Ovary (tissue), 9 donors: ENCODE results near the gene GRK2. TPM values are rescaled to one million over a fixed set of nuclear protein-coding genes. Genes with fewer than 3 reads are reported as not detected.

Source experiments
- DNase-seq, 5 donors: peaks; one replicate each; pipeline ENCODE4 v3.0.0-alpha.2; 2019 to 2020
- H3K27ac ChIP-seq, 2 donors: fragments of 200-600 bp; one replicate each; pipeline versions ENCODE4 v1.5.1 to v1.8.0; 2019 to 2022
- H3K27me3 ChIP-seq: fragments of 200-600 bp; one replicate; pipeline ENCODE4 v1.8.0; 2022
- H3K36me3 ChIP-seq: fragments of 200-600 bp; sonication (generic); one replicate; pipeline ENCODE4 v1.5.1; 2019
- H3K4me1 ChIP-seq: one replicate; pipeline ENCODE4 v1.8.1; 2013; ENCODE audit warnings: mild to moderate bottlenecking, moderate library complexity; ENCODE audit not compliant: insufficient read depth
- H3K4me3 ChIP-seq: fragments of 200-600 bp; sonication (generic); one replicate; pipeline ENCODE4 v1.5.1; 2017
- H3K9me3 ChIP-seq, 2 donors: fragments of 200-600 bp in 1 of 2; sonication (generic) in 1 of 2; one replicate each; pipeline versions ENCODE4 v1.5.1 to v1.8.1; 2013 to 2019; ENCODE audit warnings: mild to moderate bottlenecking in 1 of 2, moderate library complexity in 1 of 2
- EP300 ChIP-seq: sonication (generic); formaldehyde crosslinking; IDR thresholded peaks from one replicate; pipeline ENCODE4 v1.6.1; 2017; ENCODE audit warnings: antibody characterized with exemption
- POLR2A ChIP-seq: fragments of 450-650 bp; IDR thresholded peaks from one replicate; pipeline ENCODE4 v1.6.1; 2017; ENCODE audit warnings: antibody characterized with exemption, mild to moderate bottlenecking, moderate library complexity
- WGBS, 3 donors: extraction: QIAGEN DNeasy Blood & Tissue Kit in 1 of 3; methylation state at CpG; one replicate each; pipeline versions ENCODE4 v1.1.5 to v1.1.7; 2013 to 2017; 5-methylcytosine and 5-hydroxymethylcytosine counted together
- intact Hi-C, 4 donors: fragments of 100-400 bp; cut with DNase I; formaldehyde crosslinking; loops; one replicate each; pipeline versions ENCODE4 v1.11.0 to v1.15.1; 2022 to 2023
- polyA plus RNA-seq, 2 donors: library from polyadenylated mRNA; stranded (reverse); fragments of 200-250 nt in 1 of 2; fragments of 350-450 nt in 1 of 2; fragmentation: Illumina TruSeq in 1 of 2; extraction: RNeasy Lipid Tissue Mini Kit (QIAGEN cat#74804) in 1 of 2; gene quantifications; one replicate each; pipeline ENCODE4 v1.2.3, GENCODE V29; 2013 to 2014
- total RNA-seq, 7 donors: library from RNA; depleted of rRNA in 2 of 7; stranded (reverse); fragments of >200 nt in 2 of 7; fragmentation: NEBNext Ultra II Directional in 3 of 7; extraction: Animal tissue kit (Norgen Biotek cat#: 25700) in 3 of 7; gene quantifications; one replicate each; pipeline versions ENCODE4 v1.1.0 to v1.2.4, GENCODE V29; 2016 to 2023
- TF ChIP-seq, protein P1 (sequence below), 3 donors: fragments of 450-650 bp in 2 of 3; fragments of 200-600 bp in 1 of 3; IDR thresholded peaks; one replicate each; pipeline versions ENCODE4 v1.5.1 to v1.8.0; 2016 to 2022; ENCODE audit warnings: antibody characterized with exemption in 3 of 3, mild to moderate bottlenecking in 1 of 3
- donor health status: DM: no; HTN: no; CAD: no; lungs with moderate emphysema.
- donor health status: DM: no; HTN: no; CAD: no.
- donor health status: Bipolar disorder and iron deficiency.
- donor health status: DM: yes; HTN: yes; CAD: no.
- donor health status: DM: no; HTN: no; CAD: no.
- donor health status: DM: yes; HTN: yes; CAD: no.

GRK2 gene
- total and polyA plus RNA-seq, 9 donors = 21.5 to 58.1 (median 40.5) TPM

DNA sequence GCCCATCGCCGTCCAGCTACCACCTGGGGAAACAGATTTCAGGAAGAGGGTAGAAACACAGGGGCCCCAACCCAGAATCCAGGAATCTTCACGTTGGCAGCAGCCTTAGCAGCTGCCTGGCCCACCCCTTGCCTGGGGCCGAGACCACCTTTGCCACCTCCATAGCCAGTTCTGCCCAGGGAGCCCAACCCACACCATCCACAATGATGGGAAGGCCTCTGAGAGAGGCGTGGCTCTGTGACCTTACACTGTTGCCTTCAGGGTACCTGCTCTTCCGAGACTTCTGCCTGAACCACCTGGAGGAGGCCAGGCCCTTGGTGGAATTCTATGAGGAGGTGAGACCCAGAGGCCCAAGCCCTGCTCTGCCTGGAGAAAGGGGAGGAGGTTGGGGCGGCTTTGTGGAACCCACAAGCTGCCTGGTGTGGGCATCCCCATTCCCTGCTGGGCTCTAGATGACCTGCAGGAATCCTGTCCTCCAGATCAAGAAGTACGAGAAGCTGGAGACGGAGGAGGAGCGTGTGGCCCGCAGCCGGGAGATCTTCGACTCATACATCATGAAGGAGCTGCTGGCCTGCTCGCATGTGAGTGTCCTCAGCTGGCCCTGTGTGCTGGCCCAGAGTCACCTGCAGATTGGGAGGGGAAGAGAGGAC is 12.8 kb downstream of the GRK2 start:
- peak in 2 of 5 donors; percentile 18 to 29 for DNase-seq
- H3K4me3 ChIP-seq = no peak overlapping the region
- H3K9me3 ChIP-seq = no peaks in the 10 kb centered on the region
- no peaks in the 10 kb centered on the region for H3K36me3 ChIP-seq
- intact Hi-C loops = loop anchor here in 1 of 4 donors (10.0 kb wide), 1 partner anchor 116 kb away; the partner anchor contains the start of gene RAD9A
- H3K27me3 ChIP-seq = no peaks in the 10 kb centered on the region
- TF ChIP-seq, protein P1, sequence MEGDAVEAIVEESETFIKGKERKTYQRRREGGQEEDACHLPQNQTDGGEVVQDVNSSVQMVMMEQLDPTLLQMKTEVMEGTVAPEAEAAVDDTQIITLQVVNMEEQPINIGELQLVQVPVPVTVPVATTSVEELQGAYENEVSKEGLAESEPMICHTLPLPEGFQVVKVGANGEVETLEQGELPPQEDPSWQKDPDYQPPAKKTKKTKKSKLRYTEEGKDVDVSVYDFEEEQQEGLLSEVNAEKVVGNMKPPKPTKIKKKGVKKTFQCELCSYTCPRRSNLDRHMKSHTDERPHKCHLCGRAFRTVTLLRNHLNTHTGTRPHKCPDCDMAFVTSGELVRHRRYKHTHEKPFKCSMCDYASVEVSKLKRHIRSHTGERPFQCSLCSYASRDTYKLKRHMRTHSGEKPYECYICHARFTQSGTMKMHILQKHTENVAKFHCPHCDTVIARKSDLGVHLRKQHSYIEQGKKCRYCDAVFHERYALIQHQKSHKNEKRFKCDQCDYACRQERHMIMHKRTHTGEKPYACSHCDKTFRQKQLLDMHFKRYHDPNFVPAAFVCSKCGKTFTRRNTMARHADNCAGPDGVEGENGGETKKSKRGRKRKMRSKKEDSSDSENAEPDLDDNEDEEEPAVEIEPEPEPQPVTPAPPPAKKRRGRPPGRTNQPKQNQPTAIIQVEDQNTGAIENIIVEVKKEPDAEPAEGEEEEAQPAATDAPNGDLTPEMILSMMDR (IDR thresholded peaks at IDR 0.05) = no peak
- TF ChIP-seq EP300 (no peak), POLR2A (no peak)
- WGBS, 3 donors = 85 to 90% (median 88%) methylated on average over 14 of the region's 14 CpGs
- H3K4me1 ChIP-seq = peaks cover 38% of the 10 kb centered on the region
- peak overlapping the region in 1 of 2 donors; percentile 81 for H3K27ac ChIP-seq

DNA sequence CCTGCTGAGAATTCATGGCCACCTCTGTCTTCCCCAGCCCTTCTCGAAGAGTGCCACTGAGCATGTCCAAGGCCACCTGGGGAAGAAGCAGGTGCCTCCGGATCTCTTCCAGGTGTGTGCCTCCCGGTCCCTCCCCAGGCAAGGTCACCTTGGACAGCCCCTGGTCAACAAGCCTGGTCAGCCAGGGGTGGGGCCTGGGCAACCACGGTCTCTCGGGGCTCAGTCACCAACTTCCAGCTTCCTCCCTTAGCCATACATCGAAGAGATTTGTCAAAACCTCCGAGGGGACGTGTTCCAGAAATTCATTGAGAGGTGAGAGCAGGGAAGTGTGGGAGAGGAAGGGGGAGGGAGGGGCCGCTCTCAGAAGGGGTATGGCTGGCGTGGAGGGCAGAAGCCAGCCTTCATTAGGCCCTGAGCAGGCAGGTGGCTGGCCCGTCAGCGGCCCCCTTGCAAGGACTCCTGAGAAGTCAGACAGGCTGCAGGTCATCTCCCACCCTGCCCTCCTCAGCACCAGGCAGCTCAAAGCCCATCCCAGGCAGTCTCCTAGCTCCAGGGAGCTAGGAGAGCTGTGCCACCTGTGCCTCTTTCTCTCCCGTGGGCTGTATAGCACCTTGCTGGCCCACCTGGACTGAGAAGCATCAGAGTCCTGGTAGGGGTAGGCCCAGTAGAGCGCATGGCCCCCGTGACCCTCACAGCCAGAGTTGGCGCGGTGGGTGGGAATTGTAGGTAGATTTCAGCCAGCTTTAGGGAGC is 13.5 kb downstream of the GRK2 start:
- Histone ChIP-seq H3K4me3 (no peak overlapping the region), H3K9me3 (no peaks in the 10 kb centered on the region), H3K4me1 (peaks cover 34% of the 10 kb centered on the region), H3K36me3 (no peaks in the 10 kb centered on the region), H3K27ac (no peak overlapping the region), H3K27me3 (no peaks in the 10 kb centered on the region)
- intact Hi-C loops = loop anchor here in 1 of 4 donors (10.0 kb wide), 1 partner anchor 115 kb away; the partner anchor contains the start of gene RAD9A
- TF ChIP-seq, protein P1 (IDR thresholded peaks at IDR 0.05) = no peak
- TF ChIP-seq POLR2A (no peak), EP300 (no peak)
- 83 to 92% (median 88%) methylated on average over 17 of the region's 17 CpGs for WGBS, 3 donors
- DNase-seq = peak in 2 of 5 donors; percentile 21 to 29

DNA sequence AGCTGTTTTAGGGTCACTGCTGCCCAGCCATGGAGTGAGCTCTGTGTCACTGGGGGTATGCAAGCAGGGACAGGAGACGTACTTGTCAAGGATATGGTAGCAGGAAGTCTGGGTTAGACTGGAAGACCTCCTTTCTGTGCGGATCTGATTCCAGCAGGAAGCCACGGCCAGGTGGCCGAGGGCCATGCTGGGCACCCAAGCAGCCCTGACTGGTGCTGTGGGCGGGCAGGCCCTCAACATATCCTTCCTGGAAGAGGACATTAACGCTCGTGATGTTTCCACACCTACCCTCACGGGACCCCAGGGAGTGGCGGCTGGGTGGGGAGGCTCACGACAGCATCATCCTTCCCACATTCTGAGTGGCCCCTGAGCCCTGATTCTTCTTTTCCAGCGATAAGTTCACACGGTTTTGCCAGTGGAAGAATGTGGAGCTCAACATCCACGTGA is 14.1 kb downstream of the GRK2 start:
- intact Hi-C loops = no loop called here
- H3K36me3 ChIP-seq = no peaks in the 10 kb centered on the region
- TF ChIP-seq EP300 = no peak
- no peak overlapping the region for H3K4me3 ChIP-seq
- no peak overlapping the region for H3K27ac ChIP-seq
- peaks cover 28% of the 10 kb centered on the region for H3K4me1 ChIP-seq
- no peaks in the 10 kb centered on the region for H3K27me3 ChIP-seq
- peak in 2 of 5 donors; percentile 16 to 19 for DNase-seq
- no peaks in the 10 kb centered on the region for H3K9me3 ChIP-seq
- 83 to 89% (median 86%) methylated on average over 10 to 13 of the region's 13 CpGs for WGBS, 3 donors

DNA sequence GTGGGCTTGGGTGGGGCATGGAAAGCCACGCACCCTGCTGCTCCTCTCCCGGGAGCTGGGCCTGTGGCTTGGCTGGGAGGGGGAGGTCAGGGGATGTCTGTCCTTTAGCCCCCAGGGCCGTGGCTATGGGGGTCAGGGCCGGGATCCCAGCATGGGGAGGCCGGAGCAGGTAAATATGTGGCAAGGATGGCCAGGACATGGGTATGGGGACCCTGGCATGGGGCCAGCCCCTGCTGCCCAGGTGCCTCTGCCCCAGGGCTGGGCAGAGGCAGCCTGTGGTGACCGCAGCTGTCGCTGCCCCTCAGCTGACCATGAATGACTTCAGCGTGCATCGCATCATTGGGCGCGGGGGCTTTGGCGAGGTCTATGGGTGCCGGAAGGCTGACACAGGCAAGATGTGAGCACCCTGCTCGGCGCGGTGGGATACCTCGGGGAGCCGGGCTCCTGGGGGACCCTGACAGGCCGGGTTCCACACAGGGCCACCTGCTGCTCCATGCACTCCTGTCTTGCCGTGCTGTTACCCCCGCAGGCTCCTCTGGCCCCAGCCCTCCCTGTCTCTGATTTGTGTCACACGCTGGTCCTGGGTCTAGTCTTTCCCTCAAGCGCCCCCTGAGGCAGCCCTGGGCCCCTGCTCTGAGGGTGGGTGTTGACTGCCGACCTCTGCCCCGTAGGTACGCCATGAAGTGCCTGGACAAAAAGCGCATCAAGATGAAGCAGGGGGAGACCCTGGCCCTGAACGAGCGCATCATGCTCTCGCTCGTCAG is 14.7 kb downstream of the GRK2 start:
- no peaks in the 10 kb centered on the region for H3K36me3 ChIP-seq
- DNase-seq = peak in 2 of 5 donors; percentile 32 to 42
- H3K4me3 ChIP-seq = no peak overlapping the region
- no peak overlapping the region for H3K27ac ChIP-seq
- no peaks in the 10 kb centered on the region for H3K9me3 ChIP-seq
- 89 to 90% (median 90%) methylated on average over 28 to 31 of the region's 31 CpGs for WGBS, 3 donors
- intact Hi-C loops = no loop called here
- no peak for TF ChIP-seq POLR2A
- TF ChIP-seq EP300 = no peak
- TF ChIP-seq, protein P1 (IDR thresholded peaks at IDR 0.05) = no peak
- peaks cover 23% of the 10 kb centered on the region for H3K4me1 ChIP-seq
- no peaks in the 10 kb centered on the region for H3K27me3 ChIP-seq
